WTC11 (cell line): ENCODE results near the gene BTBD7.

ENCODE experiments used
- CREB1 ChIP-seq: sonication (generic); formaldehyde crosslinking; IDR thresholded peaks from 2 replicates; pipeline ENCODE4 v1.8.0; 2023; ENCODE audit warnings: mild to moderate bottlenecking, missing genetic modification reagents
- CTCF ChIP-seq: fragments of 200-600 bp; IDR thresholded peaks from 2 replicates; pipeline ENCODE4 v1.8.0; 2022; ENCODE audit warnings: antibody characterized with exemption
- ESRRA ChIP-seq: sonication (generic); formaldehyde crosslinking; IDR thresholded peaks from 2 replicates; pipeline ENCODE4 v1.8.1; 2022; ENCODE audit warnings: mild to moderate bottlenecking, missing genetic modification reagents, borderline replicate concordance
- JUN ChIP-seq: sonication (generic); formaldehyde crosslinking; IDR thresholded peaks from 2 replicates; pipeline ENCODE4 v1.8.0; 2023; ENCODE audit warnings: mild to moderate bottlenecking, missing genetic modification reagents
- NR1H2 ChIP-seq: sonication (generic); formaldehyde crosslinking; IDR thresholded peaks from 2 replicates; pipeline ENCODE4 v1.9.0; 2021; ENCODE audit warnings: mild to moderate bottlenecking, moderate library complexity, missing genetic modification reagents
- NR2C2 ChIP-seq: sonication (generic); formaldehyde crosslinking; IDR thresholded peaks from 2 replicates; pipeline ENCODE4 v1.8.0; 2022; ENCODE audit warnings: mild to moderate bottlenecking, missing genetic modification reagents

- TF ChIP-seq JUN (no peak), CREB1 (CRISPR knock-in tag) (no peak), ESRRA (CRISPR knock-in tag) (no peak), NR2C2 (CRISPR knock-in tag) (no peak), CTCF (no peak), NR1H2 (CRISPR knock-in tag) (no peak)
These were observed 48.8 kb upstream of the BTBD7 start for GRCh38 chr14:93381644-93382043.
